Measurements from ENCODE around the gene RPL23.

GRCh38 chr17:38850374-38850773 is 3.1 kb downstream of the RPL23 start:
- no peak; the same call in 1 of the 2 replicates for TF ChIP-seq POLR2AphosphoS5 (IDR thresholded peaks at IDR 0.05; ENCODE audit: borderline replicate concordance, low read depth, low read length)
- TF ChIP-seq EZH2 (IDR thresholded peaks at IDR 0.05): no peak
- no peak for TF ChIP-seq FOXP2 (optimal IDR thresholded peaks at IDR 0.05; ENCODE audit: control extremely low read depth, extremely low read length, insufficient read depth)
